Cortex of kidney (tissue), 1 donor: Measurements from ENCODE around the gene STAMBP.
A peak's percentile ranks its signal among the peaks of the same experiment; 100 is the strongest.
"Not testable (repeated sequence)": the region's sequence is repeated elsewhere in the genome, so short reads cannot be mapped to it uniquely, and the experiment has no call there.

Experiments
- DNase-seq: peaks from one replicate; lab custom pipeline; 2025; lab: John Stamatoyannopoulos, UW

Gene STAMBP

DNA sequence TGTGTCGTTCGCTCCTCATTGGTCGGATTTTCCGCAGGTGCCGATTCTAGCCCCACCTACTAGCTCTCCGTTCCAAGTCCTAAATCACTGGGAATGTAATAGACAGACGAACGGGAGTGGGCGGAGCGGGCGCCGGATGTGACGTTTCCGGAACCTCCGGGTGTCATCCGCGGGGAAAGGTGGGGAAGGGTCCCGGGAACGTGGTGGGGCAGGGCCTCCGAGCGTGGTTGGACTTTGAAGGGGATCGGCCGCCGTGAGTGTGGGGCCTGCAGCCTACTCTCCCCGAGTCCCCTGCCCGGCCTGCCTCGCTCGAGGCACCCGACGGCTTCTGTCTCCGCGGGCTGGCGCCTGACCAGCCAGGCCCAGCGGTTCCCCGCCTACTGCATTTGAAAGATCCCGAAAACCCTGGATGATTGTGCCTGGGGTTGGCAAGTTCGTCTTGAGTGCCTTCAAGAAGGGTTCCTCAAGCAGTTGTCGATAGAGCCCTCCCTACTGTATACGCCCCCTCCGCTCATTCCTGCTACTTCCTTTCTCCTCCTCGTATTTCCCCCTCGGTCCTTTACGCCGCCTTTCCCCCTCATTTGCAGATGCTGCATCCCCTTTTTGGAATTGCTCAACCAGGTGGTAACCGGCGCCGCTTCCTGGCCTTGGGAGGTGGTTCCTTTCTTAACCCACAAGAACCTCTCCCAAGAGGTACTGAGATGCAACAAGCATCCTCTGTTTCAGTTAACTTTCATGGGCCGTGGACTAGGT lies at the start of gene STAMBP:
TSS of gene STAMBP (plus strand) at position 144 of the 753 bp plus-strand sequence. CDS start 1,896 bp downstream, outside the sequence.
- DNase-seq: peak; percentile 16

DNA sequence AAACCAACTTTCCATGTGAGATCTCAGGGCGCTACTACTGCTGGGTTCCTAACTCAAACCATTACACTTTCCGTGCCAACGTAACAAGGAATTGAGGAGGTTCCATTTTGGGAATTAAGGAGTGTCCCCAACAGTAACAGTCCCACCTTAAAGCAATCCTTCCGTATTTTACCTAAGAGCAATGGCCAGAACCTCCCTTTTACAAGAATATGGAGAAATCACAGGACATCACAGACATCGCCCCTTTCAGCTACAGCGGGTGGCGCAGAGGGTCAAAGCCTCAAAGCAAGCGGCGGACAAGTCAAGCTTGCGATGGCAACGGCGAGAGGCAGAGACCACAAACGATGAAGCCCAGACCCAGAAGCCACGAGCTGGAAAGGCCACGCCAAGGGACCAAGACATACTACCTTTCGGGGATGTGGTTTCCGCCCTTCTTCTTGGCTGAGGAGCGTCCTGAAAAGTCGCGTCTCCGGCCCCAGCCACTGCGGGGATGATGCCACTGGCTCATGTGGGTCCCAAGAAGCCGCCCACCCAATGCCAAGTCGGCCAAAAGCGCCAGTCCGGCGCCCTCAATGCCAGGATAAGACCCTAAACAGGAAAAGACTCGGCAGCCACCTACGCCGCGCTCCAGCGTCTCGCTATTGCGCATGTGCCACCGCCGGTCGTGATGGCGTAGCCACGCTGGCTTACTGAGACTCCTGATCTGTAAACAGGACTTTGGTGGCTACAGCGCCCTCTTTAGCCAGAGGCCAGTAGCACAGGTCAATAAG lies 49.1 kb upstream of the STAMBP start, which contains the start of gene DUSP11:
TSS of gene DUSP11 (minus strand) at position 637 of the 770 bp plus-strand sequence. CDS start at position 508, 129 bp downstream.
- DNase-seq: no peak

DNA sequence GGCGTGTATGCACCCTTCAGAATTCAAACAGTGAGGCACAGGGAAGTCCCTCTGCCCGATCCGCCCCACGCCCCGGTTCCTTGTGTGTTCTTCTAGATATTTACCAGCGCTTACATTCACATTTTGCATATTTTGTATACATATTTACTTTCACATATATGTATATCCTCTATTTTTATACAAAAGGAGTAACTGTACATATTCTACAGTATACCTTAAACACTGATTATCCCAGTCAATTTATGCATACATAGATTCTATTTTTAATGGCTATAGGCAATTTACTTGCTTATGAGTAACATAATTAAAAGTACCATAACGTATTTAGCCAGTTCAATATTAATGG lies 48.6 kb upstream of the STAMBP start:
- no peak for DNase-seq

GRCh38 chr2:73783402-73783801 lies 45.4 kb upstream of the STAMBP start:
- not testable (repeated sequence) for DNase-seq

- not testable (repeated sequence) for DNase-seq
Observed at GRCh38 chr2:73783883-73784282, 44.9 kb upstream of the STAMBP start, which contains the start of gene C2orf78. Gene C2orf78 (plus strand): TSS chr2:73784183. CDS start chr2:73784310, 127 bp downstream.

- no peak for DNase-seq
Observed at GRCh38 chr2:73811878-73812277, 16.9 kb upstream of the STAMBP start.

DNA sequence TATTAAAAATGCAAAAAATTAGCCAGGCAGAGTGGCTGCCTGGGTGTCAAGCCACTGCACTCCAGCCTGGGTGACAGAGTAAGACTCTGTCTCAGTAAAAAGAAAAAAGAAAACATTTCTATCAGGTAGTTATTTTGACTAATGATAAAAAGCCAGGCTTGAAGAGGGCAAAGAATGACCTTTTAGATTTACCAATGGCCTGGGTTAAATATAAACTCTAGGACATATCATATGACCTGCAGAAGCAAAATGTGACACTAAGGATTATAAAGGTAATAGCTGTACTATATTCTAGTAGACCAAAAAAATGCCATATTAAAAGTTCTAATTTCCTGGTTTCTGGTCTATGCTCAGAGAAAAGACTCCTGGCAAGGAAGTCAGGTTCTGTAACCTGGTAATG lies 16.1 kb upstream of the STAMBP start:
- DNase-seq: no peak

GRCh38 chr2:73818296-73818695 lies 10.5 kb upstream of the STAMBP start:
- no peak for DNase-seq

DNA sequence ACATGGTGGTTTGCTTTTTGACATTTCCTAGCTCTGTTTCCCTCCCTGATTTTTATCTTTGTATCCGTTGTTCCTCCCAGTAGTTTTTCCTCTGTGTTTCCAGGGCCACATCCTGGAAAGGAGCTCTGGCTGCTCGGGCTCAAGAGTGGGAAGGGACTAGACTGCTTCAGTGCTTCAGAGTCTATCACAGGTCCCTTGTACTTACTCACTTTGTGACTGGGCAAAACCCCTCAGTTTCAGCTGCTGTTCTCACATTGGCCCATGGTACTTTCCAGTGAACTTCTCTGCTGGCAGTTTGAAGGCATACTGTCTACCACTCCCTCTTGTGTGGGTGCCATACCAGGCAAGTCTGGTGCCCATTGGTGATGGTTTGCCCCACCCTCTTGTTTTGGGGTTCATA lies 7.5 kb upstream of the STAMBP start:
- DNase-seq: no peak

DNA sequence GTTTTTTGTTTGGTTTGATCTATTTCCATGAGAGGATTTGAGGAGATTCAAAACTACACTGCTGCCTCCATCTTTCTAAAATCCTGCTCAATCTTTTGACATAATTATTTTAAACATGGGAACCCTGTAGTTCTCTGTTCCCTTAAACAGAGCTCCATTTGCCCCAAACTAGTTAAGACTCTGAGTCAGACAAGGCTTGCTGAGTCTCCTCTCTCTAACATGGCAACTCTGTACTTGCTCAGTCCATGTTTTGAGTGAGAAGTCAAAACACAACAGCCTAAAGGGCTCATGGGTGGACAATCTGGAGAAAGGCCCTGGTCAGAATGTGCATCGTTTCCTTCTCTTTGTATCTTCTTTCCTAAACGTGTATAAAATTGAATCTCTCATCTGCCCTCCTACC lies 7.1 kb upstream of the STAMBP start:
- DNase-seq: no peak

- DNase-seq: no peak
Observed at GRCh38 chr2:73822276-73822675, 6.5 kb upstream of the STAMBP start.

DNA sequence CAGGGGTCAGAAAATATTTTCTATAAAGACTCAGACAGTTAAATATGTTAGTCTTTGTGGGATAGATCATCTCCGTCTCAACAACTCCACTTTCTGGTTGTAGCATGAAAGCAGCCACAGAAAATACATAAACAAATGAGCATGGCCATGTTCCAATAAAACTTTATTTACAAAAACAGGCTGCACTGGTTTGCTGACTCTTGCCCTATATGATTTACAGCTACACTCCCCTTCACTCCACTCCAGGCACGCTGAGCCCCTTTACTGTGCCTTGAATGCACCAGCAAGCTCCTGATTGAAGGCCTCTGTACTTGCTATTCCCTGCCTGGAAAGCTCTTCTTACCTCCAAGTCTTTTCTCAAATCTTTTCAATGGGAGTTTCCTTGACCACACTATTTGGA lies 5.8 kb upstream of the STAMBP start:
- DNase-seq: no peak

DNA sequence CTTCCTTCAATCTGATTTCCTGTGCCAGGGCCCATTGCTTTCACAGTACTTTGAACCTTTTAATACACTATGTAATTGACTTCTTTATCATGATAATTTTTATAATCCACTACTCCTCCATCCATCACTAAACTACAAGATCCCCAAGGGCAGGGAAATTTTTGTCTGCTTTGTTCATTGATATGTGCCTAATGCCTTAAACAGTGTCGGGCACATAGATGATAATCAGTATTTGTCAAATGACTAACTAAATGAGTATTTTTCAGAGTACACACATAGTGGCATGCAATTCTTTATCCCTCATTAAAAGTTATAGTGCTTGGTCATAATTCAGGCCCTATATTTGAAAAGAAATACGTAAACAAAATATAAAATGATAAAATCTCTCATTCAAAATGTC lies 5.3 kb upstream of the STAMBP start:
- no peak for DNase-seq

- DNase-seq: no peak
Observed at GRCh38 chr2:73823916-73824523, 4.7 kb upstream of the STAMBP start.

DNA sequence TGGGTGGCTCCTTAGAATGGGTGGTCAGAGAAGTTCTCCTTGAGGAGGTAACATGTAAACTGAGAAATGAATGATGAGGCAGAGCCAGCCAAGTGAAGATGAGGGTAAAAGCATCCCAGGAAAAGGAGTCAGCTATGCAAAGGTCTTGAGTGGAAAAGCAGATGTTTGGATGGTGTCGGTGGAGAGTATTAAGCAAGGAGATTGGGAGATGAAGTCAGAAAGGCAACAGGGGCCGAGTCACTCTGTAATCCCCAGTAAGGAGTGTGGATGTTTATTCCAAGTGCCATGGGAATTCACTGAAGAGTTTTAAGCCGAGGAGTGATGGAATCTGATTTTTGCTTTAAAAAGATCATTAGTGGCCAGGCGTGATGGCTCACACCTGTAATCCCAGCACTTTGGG lies 3.4 kb upstream of the STAMBP start:
- no peak for DNase-seq

- no peak for DNase-seq
Observed at GRCh38 chr2:73827018-73827417, 1.7 kb upstream of the STAMBP start.

DNA sequence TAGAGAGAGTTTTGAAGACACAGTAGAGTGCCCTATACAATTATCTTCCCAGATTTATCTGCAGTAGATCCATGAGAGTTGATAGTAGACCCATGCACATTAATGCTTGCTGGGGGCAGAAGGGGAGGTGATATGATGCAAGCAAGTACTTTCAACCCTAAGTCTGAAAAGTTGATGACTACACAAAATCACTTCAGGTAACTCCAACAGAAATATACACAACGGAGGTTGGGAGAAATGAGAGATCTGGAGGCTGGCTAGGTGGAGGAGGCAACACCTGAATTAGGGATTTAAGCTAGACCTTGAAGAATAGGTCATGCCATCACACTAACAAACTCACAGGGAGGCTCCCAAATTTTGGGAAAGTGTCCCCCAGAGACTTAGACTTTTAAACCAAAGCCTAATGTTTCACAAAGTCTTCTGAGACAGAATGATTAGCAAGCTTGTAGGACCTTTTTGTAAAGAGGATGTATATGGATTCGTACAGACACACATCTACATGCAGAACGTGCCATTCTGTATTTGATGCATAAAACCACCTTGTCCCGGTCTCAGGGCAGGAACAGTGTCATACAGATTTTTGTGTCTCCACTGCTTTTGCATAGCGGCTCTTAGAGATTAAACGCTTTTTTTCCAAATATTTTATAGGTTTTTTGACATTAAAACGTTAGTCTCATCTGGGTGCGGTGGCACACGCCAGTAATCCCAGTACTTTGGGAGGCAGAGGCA lies 937 bp upstream of the STAMBP start:
- no peak for DNase-seq

- no peak for DNase-seq
Observed at GRCh38 chr2:73828389-73828817, 358 bp upstream of the STAMBP start.

GRCh38 chr2:73830871-73831401 lies 2.2 kb downstream of the STAMBP start:
- no peak for DNase-seq

DNA sequence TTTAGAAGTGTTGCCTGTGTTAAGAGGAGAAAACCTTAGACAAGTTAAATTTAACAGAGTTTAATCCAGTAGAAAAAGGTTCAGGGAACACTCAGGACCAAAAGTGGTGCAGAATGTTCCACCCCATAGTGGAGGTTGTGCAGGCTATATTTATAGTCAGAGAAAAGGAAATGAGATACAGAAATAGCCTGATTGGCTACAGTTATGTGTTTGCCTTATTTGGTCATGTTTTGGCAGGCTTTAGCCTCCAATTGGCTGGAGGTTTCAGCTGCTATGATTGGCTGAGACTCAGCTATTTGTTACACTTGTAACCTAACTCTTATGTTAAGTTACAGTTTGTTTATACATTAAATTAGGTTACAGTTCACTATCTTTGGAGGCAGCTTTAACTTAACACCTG lies 4.2 kb downstream of the STAMBP start:
- DNase-seq: no peak

- DNase-seq: no peak
Observed at GRCh38 chr2:73836141-73836943, 7.6 kb downstream of the STAMBP start.
